Stimulated activated CD4-positive, alpha-beta T cell treated with anti-CD3 and anti-CD28 coated beads, Interleukin-2, amount 100 ng/mL, for 48 hours (primary cell): ENCODE data around the gene PAX2.

Source experiments
- DNase-seq, 2 donors: peaks; one replicate each; pipeline ENCODE4 v3.0.0-alpha.2; 2020

The PAX2 gene

DNA sequence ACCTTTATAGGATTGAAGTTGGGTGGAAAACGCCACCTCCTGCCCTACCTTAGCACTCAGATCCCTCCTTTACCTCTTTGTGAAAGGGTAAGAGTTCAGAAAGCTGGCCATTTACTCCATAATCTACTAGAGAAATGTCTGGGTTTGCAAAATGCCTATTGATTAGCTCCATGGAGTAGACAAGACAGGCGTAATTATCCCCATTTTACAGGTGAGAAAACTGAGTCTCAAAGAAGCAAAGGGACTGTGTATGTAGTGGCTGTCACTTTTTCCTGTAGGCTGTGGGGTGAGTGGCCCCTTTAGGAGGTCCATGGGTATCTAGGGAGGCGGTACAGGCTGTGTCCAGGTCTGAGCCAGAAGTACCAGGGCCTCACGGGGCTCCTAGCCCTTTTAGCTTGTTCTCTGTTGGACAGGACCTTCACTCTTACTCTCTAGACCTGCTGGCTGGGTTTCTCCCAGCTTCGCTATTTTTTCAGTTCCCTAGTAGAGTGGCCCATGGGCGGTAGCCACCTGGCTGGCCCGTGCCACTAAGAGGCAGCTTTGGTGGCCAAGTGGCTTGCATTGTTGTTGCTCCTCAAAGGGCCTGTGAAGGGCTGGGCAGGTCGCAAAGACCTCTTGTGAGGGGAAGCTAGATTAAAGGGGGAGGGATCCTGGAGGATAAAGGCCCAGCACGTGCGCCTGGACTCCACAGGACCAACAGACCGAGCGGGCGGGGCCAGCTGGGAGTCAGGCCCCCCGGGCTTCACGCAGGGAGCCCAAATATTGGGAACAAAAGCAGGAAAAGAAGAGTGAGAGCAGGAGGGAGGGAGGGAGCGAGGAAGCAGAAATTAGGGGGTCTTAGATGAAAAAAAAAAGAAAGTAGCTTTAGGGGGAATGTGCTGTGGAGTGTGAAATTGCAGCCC, 4.7 kb upstream of the PAX2 start:
- no peak for DNase-seq

DNA sequence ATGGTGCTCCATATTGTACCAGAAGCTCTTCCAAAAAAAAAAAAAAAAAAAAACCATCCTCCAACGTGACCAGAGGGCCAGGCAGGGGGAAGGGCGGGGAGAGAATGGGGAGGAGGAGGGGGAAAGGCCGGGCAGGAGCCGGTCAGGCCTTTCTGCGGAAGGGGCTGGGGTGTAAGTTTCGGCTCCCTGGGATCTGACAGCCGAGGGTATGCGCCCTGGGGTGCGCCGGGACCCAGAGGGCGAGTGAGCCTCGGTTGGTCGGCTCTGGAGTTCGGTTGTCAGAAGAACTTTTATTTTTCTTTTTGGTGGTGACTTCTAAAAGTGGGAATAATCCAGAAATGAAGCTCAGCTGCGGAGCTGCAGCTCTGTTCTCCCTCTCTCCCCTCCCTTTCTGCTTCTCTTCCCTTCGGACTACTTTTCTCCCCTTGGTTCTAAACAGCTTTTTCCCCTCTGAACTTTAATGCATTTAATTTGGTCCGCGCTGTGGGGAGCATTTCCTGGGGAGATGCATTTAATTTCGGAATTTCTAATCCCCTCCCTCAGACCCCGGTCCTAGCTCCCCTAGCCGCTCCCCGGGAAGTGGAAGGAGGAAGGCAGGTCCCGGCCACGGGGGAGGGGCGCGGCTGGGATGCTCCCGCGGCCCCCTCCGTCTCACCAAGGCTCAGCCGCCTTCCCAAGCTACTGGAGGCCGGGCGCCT, 3.9 kb upstream of the PAX2 start:
- DNase-seq, result no peak

DNA sequence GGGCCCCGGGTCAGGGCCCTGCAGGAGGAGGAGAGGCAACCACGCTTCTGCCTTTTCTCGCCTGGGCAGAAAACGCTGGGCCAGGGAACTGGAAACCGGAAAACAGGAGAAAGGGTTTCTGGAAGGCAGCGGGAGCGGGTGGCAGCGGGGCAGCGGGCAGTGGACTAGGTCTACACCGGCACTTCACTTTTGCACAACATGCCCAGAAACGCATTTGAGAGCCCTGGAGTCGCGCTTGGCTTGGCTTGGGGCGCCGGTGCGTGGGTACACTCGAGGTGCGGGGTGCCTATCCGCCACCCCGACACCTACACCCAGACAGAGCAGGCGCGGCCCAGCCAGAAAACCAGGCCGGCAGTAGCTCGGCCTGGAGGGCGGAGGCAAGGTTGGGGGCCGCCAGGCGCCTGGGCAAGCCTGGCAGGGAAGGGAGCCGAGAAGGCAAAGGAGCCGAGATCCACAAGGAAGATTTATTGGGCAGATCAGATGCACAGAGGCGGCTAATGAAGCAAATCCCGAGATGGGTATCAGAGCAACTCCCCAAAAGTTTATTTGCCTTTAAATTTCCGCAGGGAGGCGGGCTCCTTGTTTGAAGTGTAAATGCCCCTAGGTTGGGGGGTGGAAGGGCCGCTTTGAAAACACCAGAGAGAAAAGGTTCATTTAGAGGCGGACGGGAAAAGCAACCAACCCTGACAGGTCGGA, 3.2 kb upstream of the PAX2 start:
- no peak for DNase-seq

DNA sequence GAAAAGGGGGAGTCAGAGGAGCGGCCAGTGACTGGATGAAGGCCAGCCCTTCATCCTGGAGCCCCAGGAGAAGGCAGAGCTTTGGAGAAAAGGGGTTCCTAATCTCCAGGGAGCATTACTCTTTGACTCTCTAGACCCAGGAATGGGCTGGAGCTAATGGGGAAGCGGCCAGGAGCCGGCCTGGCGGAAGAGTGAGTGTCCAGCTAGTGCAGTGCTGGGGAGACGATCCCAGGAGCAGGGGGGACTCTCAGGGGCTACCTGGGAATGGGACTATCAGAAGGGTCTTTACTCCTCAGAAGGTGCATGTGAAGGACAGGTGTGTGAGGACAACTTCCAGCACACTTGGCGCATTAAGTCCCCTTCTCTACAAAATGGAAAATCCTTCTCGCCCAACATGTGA, 2.4 kb upstream of the PAX2 start:
- no peak for DNase-seq

DNA sequence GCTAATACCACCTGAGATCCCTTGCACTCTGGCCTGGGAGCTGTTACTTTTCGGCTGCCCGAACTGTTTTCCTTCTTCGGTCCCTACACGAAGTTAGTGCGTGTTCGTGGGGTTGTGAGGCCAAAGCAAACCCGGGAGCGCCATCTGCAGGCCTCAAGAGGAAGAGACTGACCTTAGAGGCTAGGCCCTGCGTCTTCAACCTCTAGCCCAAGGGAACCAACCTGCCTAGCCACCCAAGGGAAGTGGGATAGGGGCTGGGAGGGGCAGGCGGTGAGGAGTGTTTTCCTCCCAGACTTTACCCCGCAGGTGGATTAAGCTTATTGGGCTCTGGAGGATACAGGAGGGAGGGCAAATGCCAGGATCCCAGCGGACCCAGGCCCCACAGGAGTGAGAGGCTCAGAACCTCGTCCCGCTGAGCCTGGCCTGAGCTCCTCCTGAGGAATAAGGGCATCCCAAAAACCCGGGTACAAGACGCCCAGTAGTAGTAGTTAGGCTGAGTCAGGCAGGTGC, 1.7 kb upstream of the PAX2 start:
- peak; percentile 45 to 55 for DNase-seq

DNA sequence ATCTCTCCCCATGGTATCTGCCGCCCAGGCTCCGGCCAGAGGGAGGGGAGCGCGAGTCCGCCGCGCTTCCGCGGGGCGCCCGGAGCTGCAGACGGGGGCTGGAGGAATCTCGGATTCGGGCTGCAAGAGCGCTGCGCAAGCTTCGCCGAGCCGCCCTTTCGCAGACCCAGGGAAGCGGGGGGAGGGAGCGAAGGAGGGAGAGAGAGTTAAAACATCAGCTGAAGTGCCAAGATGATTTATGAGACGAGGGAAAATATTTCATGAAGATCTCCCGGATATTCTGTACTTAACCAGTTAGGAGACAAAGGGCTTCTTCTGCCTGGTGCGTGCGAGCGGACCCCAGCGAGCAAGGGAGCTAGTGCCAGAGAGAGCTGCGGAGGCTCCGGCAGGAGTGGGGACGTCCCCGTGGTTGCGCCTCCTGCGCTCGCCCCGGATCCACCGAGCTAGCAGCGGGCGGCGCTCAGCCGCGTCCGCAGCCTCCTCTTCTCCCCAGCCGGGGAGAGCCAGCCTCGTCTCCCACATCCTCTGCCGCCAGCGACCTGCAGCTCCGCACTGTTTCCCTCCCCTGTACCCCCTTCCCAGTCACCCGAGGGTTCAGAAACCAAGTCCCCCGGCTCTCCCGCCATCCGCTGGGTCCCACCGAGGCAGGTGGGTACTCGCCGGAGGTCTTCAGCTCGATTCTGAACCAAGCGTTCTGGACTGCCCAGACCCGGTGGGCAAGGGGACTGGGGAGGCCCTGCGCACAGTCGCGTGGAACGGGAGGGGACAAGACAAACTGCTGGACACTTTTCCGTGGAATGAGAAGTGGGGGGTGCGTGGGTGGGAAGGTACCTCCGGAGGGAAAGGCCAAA, 1.0 kb upstream of the PAX2 start:
- no peak for DNase-seq

DNA sequence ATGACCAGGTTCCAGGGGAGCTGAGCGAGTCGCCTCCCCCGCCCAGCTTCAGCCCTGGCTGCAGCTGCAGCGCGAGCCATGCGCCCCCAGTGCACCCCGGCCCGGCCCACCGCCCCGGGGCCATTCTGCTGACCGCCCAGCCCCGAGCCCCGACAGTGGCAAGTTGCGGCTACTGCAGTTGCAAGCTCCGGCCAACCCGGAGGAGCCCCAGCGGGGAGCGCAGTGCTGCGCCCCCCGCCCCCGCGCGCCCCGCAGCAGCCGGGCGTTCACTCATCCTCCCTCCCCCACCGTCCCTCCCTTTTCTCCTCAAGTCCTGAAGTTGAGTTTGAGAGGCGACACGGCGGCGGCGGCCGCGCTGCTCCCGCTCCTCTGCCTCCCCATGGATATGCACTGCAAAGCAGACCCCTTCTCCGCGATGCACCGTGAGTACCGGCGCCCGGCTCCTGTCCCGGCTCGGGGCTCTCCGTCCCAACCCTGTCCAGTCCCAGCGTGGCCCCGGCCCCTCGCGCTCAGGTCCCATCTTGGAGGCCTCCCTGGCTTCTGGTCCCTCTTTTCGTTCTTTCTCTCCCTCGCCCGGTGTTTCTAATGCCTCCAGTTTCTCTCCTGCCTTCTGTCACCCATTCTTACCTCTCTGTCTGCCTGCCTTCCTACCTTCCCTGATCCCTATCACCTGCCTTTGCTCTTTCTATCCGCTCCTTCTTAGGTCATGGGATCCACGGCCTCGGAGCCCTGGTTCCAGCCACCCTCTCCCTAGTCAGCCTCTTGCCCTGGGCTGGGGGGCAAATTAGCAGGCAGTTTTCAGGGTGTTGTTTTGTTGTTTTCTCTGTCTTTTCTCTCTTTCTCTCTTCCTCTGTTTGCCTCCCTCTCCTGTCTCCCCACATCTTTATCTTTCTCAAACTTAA, 751 bp downstream of the PAX2 start:
- DNase-seq, result no peak

DNA sequence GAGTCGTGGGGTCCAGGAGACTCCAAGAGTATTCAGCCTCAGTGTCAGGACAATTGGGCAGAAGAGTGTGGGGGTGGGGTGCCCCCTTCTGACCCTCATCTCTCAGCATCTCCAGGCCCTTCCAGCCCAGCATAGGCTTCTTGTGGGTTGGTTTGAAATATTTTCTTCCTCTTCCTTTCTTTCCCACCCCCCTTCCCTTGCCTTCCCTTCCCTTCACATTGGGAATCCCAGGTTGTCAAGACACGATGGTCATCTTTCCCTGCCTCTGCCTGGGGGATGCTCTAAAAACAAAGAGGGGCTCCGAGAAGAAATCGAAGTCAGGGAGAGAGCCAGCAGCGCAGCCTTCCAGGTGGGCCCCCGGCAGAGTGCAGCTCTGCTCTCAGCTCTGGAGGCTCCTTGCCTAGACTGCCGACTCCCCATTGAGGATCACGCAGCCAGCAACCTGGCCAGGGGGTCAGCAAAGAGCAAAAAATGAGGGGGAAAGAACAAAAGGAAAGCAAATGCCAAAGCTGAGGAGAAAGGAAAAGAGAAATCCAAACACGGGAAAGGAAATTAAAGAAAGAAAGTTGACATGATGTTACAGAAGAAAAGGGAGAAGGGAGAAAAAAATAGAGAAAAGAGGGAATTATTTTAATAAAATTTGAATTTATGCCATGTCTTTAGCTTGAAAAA, 1.5 kb downstream of the PAX2 start:
- no peak for DNase-seq

DNA sequence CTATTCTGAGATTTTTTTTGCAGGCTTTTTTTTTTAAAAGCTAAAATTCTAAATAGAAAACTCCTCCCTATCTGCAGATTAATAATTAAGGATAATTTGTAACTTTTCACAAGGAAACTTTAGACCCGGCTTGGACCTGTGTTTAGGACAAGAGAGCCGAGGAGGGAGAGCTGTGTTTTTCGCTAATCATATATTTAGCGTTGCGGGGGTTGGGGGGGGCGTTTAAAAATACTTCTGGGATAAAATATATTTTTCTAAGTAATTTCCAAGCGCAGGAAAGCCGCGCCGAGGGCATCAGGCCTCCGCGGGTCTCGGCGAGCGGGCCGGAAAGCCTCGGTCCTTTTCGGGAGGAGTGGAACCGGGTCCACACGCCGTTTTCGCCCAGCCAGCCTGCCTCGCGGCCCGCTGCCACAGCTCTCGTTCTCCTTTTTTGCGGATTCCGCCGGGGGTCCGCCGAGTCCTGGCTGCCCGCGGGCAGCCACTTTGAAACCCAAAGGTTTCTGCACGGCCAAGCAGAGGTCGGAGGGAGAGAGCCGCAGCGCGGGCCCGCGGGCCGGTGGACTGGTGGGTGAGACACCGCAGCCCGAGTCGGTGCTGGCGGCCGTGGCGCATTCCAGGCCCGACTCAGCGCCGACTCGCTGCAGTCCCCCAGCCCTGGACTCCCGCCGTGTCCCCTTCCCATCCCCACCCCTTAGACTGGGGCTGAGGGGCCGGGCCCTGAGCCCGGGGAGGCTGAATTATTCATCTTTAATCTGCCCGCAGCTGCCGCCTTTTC, 2.3 kb downstream of the PAX2 start:
- no peak for DNase-seq

DNA sequence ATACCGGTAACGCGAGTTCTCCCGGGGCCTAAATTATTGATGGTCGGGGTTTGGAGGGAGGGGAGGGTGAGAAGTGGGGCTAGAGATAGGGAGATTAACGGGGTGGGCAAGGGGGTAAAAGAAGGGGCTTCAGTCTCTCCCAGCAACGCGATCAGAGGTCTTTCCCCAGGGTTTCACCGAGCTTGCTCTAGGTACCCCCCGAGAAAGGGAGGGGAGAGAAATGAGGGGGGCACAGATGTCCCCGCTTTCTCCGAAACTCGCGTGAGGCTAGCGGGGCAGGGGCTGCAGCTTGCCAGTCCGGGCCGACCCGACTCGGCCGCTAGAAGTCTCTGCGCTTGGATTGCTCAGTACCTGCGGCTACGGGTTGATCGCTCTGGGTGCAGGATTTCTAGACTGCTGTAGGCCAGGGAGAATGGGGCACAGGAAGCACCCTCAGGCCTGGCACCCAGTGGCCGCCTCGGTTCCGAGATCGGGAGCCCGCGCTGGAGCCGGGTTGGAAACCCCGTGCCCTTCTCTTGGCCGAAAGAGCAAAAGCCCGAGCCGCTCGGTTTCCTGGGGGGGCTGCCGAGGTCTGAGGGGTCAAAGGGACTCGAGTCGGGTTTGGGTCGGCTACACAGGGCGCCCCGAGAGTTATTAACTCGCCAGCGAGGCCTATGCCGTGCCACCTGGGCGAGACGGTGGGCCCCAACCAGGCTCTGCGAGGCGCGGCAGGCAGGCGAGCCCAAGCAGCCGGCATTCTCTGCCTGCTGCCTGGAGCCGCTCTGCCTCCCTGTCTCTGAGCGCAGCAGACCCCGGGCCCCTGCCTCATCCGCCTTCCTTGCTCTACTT, 3.1 kb downstream of the PAX2 start:
- no peak for DNase-seq

DNA sequence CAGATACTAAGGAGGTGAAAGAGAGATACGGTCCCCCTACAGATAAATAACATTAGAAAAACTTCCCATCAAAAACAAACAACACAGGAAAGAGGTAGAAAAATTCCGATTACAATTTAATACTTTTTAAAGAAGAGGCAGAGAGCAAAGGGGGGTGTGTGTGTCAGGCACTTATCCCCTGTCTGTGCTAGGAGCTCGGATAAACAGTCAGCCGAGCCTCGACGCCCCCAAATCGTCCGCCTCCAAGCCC, 3.6 kb downstream of the PAX2 start:
- no peak for DNase-seq

DNA sequence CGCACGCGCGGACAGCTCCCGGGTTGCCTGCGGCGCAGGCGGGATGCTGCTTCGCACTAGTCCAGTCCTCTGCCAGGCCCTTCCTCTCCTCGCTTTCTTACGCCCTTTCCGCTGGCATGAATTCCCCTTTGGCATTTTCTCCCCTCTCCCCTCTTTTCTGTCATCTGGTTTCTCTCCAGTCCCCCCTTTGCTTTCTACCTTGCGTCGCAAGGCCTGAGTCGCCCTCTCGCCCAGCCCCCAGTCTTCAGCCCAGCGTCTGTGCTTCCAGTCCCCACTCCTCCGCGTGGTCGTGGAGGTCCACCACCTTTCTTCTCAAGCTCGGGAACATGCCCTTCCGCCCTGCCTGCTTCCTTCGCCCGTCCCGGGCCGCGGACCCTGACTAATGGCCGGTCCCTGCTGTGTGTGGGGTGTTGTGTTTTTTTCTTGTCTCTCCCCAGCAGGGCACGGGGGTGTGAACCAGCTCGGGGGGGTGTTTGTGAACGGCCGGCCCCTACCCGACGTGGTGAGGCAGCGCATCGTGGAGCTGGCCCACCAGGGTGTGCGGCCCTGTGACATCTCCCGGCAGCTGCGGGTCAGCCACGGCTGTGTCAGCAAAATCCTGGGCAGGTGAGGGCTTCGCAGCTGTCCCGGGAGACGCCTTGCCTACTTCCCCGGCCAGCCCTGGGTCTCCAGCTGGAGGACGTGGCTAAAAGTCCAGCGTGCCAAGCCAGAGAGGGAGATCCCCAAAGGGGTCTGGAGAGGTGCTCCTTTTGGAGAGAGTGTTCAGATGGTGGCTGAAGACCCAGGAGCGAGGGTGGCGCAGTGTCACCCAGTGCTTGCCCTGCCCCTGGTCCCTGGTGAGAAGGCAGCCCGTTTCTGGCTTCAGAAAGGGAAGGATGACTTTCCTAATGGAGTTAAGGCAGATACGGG, 4.2 kb downstream of the PAX2 start:
- no peak for DNase-seq

DNA sequence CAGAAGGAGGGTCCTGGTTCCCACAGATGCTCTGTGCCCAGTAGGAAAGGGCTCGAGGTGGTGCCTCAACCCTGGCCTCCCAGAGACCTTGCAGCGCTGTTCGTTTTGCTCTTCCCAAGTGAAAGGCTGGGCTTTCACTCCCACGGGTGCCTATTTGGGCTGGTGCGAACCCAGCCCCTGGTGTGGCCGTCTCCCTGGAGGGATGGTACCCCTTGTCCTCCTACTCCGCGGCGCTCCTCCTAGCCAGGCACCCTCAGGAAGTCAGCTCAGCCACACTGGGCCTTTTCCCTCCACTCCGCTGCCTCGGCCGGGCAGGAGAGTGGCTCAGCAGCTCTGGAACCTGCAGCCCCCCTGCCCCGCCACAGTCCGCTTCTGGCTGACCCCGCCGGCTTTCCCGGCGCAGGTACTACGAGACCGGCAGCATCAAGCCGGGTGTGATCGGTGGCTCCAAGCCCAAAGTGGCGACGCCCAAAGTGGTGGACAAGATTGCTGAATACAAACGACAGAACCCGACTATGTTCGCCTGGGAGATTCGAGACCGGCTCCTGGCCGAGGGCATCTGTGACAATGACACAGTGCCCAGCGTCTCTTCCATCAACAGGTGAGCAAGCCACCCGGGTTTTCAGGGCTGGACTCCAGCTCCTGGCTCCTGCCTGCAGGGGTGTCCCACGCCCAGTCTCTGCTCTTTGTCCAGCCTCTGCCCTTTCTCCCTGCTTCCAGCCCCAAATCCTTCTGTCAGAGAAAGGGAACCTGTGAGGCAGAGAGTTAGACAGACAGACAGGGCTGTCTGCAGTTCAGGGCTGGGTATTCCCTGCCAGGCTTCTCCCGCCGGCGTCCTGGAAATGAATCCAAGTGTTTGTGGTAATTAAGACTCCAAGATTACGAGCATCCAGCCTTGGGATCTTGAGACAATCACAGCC, 5.2 kb downstream of the PAX2 start:
- no peak for DNase-seq

DNA sequence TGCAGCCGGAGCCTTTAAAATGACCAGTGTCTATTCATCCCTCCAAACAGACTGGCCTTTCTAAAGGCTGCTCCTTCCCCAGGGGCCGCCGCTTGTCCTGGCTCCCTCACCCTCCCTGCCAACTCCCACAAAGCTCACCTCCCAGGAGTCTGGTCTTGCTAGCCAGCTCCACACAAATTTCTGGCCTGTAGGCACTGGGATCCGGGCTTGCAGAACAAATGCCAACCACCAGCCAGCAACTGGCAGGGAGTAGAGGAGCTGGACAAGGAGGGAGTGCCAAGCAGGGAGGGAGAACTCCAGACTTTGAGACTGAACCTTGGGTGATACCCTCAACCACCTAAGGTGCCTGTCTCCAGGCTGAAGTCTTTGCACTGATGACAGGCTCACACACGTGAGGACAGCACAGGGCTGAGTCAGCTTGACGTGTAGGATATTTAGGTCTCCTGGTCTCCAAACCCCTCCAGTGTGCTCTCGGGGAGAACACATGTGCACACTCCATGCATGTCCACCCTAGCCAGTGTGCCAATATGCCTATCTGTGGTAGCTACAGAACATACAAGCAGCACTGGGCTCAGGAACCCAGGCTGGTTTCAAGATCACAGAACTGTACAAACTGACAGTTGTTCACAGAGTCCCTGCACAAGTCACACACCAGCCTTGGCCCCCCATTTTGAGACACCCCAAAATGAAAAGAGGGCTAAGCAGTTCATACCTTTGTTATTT, 6.0 kb downstream of the PAX2 start:
- DNase-seq, result no peak

DNA sequence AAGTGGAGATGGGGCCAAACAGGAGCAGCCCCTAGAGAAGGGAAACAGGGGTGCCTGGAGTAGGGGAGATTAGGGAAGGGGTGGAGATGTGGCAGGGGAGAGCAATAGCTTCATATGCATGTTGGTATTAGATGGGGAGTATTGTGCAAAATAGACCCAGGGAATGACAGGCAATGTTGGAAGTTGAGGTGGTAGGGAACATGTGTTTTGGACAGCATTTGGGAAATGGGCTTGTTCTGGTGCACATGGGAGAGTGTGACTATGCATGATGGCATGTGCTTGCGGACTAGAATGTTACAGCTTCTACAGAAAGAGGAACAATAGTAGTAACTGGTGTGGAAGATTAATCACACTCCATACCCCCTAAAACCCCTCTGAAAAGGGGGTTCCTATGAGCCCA, 10.4 kb downstream of the PAX2 start:
- DNase-seq, result no peak

DNA sequence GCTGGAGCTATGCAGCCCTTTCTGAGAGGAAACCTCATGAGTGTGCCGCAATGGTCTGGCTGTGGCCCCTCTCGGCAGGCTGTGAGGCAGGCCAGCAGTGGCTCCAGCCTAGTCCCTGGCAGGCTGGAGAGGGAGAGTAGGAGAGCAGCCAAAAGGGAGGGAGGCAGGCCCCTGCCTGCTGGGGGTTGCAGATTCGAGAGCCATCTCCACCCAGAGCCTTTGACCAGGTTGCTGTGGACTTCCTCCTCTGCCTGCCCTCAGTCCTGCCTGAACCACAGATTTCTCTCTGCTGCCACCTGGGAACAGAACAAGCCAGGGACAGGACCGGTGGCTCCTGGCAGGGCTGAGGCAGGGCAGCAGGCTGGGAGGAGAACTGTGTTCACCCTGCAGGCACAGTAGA, 13.9 kb downstream of the PAX2 start:
- DNase-seq, result no peak

DNA sequence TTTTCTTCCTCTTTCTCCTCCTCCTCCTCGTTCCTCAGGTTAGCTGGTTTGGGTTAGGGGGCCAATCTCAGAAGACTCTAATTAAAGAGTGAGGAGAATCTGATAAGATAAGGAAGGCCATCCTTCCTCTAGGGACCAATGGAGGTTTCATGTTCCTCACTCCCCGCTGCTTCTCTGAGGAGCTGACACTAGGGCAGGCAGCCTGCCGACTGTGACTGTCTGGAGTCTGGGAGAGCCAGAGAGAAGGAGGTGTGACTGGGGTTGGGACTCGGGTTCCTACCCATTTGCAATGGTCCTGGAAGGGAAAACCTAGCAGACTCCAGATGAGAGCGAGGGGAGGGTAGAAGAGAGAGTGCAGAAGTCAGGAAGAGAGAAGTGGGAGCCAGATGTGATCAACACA, 15.3 kb downstream of the PAX2 start:
- no peak for DNase-seq
